Right kidney (tissue), 1 donor: ENCODE results near the gene MAN1A2.
"Not testable (repeated sequence)": the region's sequence is repeated elsewhere in the genome, so short reads cannot be mapped to it uniquely, and the experiment has no call there.

Experiments used
- DNase-seq: peaks from one replicate; pipeline ENCODE4 v3.0.0-alpha.2; 2016

Gene MAN1A2

GRCh38 chr1:117358604-117358887, 8.7 kb upstream of the MAN1A2 start:
- DNase-seq = not testable (repeated sequence)

- no peak for DNase-seq
Observed at GRCh38 chr1:117359561-117360289, 7.5 kb upstream of the MAN1A2 start.

GRCh38 chr1:117362986-117363385, 4.3 kb upstream of the MAN1A2 start:
- DNase-seq = no peak

DNA sequence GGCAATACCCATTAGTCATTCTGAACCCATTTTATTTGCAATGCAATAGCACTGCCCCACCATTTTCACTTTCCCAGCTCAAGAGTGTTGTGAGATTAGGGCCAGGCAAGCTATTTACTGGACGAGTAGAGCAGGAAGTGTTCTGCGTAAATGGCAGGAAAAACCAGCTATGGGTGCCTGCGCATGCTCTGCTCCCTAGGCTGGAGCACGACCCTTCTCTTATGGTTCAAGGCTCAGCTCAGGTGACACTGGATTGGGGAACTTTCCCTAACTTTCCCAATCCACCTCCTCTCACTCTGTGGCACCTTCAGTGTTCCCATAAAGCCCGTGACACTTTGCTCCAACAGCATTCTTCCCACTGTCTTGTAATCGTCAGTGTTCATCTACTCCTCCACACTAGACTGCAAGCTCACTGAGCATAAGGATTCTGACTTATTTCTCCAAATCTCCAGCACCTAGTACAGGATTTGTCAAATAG, 3.6 kb upstream of the MAN1A2 start:
- no peak for DNase-seq

DNA sequence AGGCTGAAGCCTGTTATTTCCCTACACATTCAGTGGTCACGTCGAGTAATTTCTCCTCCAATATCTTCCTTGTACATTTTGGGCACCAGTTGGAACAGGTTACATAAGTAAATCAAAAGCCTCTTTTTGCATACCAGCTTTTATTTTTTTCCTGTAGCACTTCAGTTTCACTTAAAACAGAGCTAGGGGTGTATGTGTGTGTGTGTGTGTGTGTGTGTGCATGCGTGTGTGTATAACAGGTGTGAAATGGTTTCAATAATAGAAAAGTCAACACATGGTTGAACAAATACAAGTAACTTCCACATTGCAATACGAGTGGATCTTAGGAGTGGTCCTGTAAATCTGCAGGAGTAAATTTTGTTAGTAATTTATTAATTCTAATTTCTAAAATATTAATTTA, 3.0 kb upstream of the MAN1A2 start:
- no peak for DNase-seq

DNA sequence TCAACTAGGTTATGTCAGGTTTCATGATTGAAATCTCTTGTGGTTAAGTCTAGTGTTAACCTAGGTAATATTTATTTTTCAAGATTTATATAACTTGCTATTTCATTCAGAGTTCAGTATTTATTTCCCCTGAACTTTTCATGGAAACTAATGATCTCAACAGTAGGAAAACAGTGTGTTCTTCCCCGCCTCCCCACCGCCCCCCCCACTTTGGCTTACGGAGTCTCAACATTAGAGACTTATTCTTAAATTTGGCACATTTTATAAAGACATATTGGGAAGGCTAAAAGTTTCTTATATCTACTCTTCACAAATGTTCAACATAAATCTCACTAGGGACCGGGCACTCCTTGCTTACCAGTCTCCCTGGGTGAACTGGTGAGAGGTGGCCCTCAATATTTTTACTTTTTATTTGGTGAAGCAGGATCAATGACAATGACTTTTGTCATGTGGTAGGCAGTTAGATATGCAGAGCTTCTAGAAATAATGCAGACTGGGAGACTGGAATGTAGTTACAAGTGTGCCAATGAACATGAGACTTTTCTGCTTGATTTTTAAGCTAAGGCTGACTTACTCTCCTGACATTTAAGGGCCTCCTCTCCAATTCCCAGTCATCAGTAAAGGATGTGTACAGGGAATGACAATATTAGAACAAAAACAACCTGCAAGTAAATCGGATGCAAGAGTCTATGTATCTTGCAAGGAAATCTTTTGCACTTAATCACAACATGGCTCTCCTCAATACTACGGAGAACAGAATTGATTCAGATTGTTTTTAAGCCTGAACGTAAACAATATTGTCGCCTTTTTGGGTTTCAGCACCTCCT, 1.7 kb upstream of the MAN1A2 start:
- no peak for DNase-seq

DNA sequence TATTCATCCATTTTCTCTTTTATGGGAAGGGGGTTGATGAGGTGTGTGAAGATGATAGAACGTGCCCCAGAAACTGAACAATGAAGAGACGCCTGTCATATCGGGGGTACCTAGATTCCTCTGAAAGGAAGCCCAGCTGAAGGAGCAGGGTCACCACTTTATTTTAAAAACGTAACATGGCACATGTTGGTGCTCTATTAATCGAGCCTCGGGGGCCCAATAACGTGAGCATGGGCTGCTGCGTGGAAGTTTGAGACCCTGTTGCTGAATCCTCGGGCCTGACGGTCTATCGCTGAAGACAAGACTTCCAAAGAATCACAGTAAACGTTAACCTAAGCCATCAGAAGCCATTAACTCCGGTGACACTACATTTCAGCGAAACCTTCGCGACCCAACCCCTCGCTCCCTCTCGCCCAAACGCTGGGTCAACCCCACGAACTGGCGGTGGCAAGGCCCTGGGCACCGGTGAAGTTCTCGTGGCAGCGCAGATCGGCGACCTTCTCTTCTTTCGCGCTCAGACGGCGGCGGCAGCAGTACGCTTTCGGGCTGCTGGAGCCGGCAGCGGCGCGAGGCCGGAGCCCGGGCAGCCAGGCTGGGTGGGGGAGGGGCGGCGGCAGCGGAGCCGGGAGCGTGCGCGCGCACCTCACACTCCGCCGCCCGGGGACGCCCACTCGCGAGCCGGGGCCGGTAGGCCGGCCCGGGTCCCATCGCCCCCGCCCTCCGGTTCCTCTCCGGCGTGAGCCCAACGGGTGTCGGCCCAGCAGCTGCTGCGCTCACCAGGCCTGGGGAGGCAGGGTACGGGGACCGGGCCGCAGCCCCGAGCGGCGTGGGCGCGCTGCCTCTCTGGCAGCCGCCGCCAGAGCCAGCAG, 838 bp upstream of the MAN1A2 start:
- DNase-seq = peak; percentile 99

GRCh38 chr1:117368116-117369108, 1.2 kb downstream of the MAN1A2 start:
- DNase-seq = peak; percentile 12

DNA sequence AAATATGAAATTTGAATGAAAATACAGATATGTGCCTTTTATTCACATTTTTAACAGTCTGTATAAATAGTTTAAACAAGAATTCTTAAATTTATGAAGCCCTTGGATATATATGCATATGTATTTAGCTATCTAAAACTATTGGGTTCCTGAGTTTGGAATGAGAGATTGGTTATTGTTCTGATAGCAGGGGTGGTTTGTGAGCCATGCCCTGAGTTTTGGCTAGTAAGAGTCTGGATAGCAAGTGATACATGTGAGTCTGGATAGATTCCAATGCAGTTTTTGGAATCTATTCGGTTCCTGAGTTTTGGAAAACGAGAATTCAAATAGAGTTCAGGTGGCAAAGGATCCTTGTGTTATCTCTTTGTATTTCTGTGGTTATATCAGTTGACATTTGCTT, 2.8 kb downstream of the MAN1A2 start:
- no peak for DNase-seq

DNA sequence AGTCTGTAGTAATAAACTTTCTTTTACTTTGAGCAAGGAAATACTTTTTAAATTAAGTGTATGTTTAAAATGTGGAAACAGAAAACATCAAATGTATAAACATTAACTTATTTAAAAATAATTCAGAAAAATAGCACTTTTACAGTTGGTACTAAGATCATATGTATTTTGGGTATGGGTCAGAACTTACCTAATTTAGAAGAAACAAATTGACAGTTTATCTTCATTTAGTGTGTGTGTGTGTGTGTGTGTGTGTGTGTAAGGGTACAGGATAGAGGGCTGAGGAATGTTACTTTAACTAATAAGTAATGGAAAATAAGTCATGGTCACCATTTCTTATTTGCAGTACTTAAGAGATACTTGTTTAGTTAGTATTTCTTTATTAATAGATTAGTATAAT, 3.3 kb downstream of the MAN1A2 start:
- DNase-seq = no peak

DNA sequence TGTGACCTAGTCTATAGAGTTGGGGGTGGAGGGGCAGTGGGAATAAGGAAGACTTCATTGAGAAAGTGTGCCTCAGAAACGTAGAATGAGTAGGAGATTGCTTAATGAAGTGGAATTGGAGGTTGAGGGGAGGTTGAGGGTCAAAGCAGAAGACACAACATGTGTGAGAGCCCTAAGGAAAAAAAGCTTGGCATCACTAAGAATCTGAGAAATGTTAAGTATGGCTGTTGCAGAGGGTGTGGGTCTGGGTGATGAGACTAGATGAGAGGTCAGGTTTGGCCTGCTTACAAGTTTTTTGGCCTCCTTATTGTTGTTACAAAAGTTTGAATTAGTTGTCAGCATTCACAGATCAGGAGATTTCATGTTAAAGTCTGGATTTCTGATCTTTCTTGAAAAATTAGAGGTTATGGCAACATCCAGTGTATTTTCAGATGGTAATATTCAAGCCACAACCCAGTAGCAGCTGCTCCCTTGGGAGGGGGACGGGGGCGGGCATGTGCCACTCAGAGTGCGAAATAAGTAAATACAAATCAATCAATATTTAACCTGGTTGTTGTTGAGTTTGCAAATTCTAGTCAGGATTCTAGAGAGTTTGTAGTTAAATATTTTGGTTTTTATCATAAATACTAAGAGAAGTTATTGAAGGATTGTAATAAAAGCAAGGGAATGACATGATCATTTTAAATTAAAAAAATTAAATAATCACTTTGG, 4.3 kb downstream of the MAN1A2 start:
- no peak for DNase-seq

GRCh38 chr1:117372863-117373412, 5.7 kb downstream of the MAN1A2 start:
- no peak for DNase-seq

DNA sequence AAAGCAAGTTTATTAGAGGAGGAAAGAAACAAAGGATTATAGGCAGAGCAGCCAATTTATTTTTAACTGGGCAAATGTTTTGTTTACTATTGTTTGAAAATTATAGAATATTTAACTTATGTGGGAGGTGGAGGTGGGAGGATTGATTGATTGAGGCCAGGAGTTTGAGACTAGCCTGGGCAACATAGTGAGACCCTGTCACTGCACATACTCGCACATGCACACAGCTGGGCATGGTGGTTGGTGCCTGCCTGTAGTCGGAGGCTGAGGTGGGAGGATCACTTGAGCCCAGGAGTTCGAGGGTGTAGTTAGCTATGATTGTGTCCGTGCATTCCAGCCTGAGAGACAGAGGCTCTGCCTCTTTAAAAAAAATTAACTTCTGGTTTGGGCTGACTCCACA, 6.7 kb downstream of the MAN1A2 start:
- no peak for DNase-seq

- DNase-seq = no peak
Observed at GRCh38 chr1:117375327-117375726, 8.1 kb downstream of the MAN1A2 start.

DNA sequence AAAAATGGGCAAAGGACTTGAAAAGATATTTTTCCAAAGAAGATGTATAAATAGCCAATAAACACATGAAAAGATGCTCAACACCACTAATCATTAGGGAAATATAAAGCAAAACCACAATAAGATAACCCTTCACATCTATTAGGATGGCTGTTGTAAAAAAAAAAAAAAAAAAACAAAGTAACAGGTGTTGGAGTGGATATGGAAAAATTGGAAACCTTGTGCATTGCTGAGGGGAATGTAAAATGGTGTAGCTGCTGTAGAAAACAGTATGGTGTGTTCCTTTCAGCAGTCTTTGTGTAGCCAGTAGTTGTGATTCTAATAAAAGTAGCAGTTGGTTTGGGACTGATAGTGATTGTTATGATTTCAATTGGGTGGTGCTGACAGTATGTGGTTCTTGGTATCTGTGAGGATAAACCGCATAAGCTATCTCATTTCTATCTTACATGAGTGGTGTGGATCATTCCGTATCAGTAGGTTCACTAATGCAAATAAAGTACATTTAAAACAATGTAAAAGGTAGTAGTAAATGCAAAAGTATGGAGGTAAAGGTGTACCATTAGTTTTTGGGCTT, 19.9 kb downstream of the MAN1A2 start:
- no peak for DNase-seq

- DNase-seq = no peak
Observed at GRCh38 chr1:117388328-117388727, 21.1 kb downstream of the MAN1A2 start.

DNA sequence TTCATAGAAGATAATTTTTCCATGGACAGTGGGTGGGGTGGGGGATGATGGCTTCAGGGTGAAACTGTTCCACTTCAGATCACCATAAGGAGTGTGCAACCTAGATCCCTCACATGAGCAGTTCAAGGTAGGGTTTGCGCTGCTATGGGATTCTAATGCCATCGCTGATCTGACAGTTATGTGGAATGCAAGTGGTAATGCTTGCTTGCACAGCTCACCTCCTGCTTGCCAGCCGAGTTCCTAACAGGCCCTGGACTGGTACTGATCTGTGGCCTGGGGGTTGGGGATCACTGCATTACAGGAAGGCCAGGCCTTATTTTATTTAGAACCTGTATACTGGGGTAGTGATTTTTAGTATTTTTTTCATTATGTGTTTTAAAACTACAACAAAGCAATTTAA, 22.0 kb downstream of the MAN1A2 start:
- DNase-seq = no peak

- no peak for DNase-seq
Observed at GRCh38 chr1:117389779-117390178, 22.5 kb downstream of the MAN1A2 start.

DNA sequence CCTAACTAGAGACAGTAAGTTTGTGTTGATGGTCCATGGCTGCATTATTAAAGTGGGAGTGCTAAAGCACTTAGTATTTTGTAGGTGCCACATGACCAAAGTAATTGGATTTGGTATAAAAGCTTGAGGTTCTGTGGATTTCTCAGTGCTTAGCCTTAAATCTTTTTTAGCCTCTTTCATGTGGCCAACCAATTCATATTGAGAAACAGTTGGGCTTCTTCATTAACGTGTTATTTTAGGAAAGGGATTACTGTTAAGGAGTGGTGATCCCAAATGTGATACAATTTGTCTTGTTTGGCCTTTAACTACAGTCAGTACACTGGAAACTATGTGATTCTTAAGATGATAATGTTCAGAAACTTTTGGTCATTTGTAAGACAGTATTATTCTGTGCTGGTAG, 25.5 kb downstream of the MAN1A2 start:
- no peak for DNase-seq

DNA sequence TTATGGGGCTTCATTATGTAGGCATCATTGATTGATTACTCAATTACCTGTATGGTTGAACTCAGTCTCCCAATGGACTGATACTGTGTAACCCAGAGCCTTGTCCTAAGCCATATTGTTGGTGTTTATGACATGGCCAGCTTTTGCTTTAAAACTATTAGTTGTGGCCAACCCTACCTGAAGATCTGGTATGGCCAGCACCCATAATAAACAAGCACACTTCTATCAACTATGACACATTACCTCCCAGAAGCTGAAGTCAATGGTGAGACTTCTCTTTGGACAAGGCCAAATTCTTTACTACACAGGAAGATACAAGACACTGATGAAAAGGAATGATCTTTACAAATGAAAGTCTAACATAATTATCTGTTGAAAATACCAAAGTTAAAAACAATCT, 28.8 kb downstream of the MAN1A2 start:
- DNase-seq = no peak
